Activated naive CD4-positive, alpha-beta T cell treated with anti-CD3 and anti-CD28 coated beads for 36 hours (primary cell): ENCODE results near the gene CTDSPL. TPM values are rescaled to one million over a fixed set of nuclear protein-coding genes. Genes with fewer than 3 reads are reported as not detected.

Experiments used
- CTCF ChIA-PET: fragments of 350-600 bp; sonication (Branson Sonifier 250); formaldehyde crosslinking; loops from one replicate; lab custom pipeline; 2021; ENCODE audit warnings: antibody characterized with exemption; lab: Charles Lee
- DNase-seq: peaks from one replicate; pipeline ENCODE4 v3.0.0-alpha.2; 2020
- H3K27ac Mint-ChIP-seq: one replicate; pipeline ENCODE4 v1.8.0; 2021; ENCODE audit warnings: mild to moderate bottlenecking, mixed read lengths
- H3K27me3 Mint-ChIP-seq: one replicate; pipeline ENCODE4 v1.8.0; 2021; ENCODE audit warnings: low read depth, mixed read lengths
- H3K36me3 Mint-ChIP-seq: one replicate; pipeline ENCODE4 v1.8.0; 2021; ENCODE audit warnings: low read depth, mixed read lengths
- H3K4me1 Mint-ChIP-seq: one replicate; pipeline ENCODE4 v1.8.0; 2021; ENCODE audit warnings: low read depth, mixed read lengths
- H3K4me3 Mint-ChIP-seq: one replicate; pipeline ENCODE4 v1.8.0; 2021; ENCODE audit warnings: mild to moderate bottlenecking, moderate library complexity, mixed read lengths
- H3K9me3 Mint-ChIP-seq: one replicate; pipeline ENCODE4 v1.8.0; 2021; ENCODE audit warnings: mixed read lengths
- intact Hi-C: fragments of 100-400 bp; cut with micrococcal nuclease; formaldehyde crosslinking; loops from one replicate; pipeline ENCODE4 v1.15.1; 2023
- total RNA-seq, 2 experiments: library from RNA; stranded (reverse); gene quantifications; one replicate each; pipeline ENCODE4 v1.2.3, GENCODE V29; 2021

Gene CTDSPL
- total RNA-seq, 2 experiments from 2014 or later, result 3.7 to 5.0 TPM

- Mint-ChIP-seq H3K4me1 (peaks cover 11% of the 10 kb centered on the region), H3K27me3 (no peaks in the 10 kb centered on the region), H3K27ac (no peak overlapping the region), H3K9me3 (no peaks in the 10 kb centered on the region), H3K36me3 (peaks cover 7% of the 10 kb centered on the region), H3K4me3 (no peak overlapping the region)
- CTCF ChIA-PET, result interaction anchor here (0.7 to 2.8 kb wide), 4 partner anchors 8 to 478 kb away, joined by 3 to 23 read pairs (median 5); no protein-coding TSS in a partner anchor
- DNase-seq, result no peak
- intact Hi-C loops, result no loop called here
Observed at GRCh38 chr3:38005076-38006020, 143.7 kb downstream of the CTDSPL start.

- H3K36me3 Mint-ChIP-seq, result peaks cover 7% of the 10 kb centered on the region
- intact Hi-C loops, result no loop called here
- H3K9me3 Mint-ChIP-seq, result no peaks in the 10 kb centered on the region
- H3K27me3 Mint-ChIP-seq, result no peaks in the 10 kb centered on the region
- H3K4me3 Mint-ChIP-seq, result no peak overlapping the region
- no peak overlapping the region for H3K27ac Mint-ChIP-seq
- DNase-seq, result no peak
- CTCF ChIA-PET, result interaction anchor here (1.5 kb wide), 1 partner anchor 32 kb away, joined by 7 read pairs; no protein-coding TSS in a partner anchor
- H3K4me1 Mint-ChIP-seq, result peaks cover 11% of the 10 kb centered on the region
Observed at GRCh38 chr3:38006031-38006430, 144.4 kb downstream of the CTDSPL start.

GRCh38 chr3:38006445-38006995, 144.8 kb downstream of the CTDSPL start:
- H3K4me3 Mint-ChIP-seq, result no peak overlapping the region
- CTCF ChIA-PET, result no interaction called here
- H3K36me3 Mint-ChIP-seq, result peaks cover 7% of the 10 kb centered on the region
- intact Hi-C loops, result no loop called here
- H3K27me3 Mint-ChIP-seq, result no peaks in the 10 kb centered on the region
- H3K27ac Mint-ChIP-seq, result no peak overlapping the region
- DNase-seq, result no peak
- H3K4me1 Mint-ChIP-seq, result peaks cover 11% of the 10 kb centered on the region
- H3K9me3 Mint-ChIP-seq, result no peaks in the 10 kb centered on the region

GRCh38 chr3:38007754-38008090, 146.0 kb downstream of the CTDSPL start:
- Mint-ChIP-seq H3K27ac (no peak overlapping the region), H3K4me1 (peaks cover 11% of the 10 kb centered on the region), H3K4me3 (no peak overlapping the region), H3K27me3 (no peaks in the 10 kb centered on the region), H3K36me3 (peaks cover 4% of the 10 kb centered on the region), H3K9me3 (no peaks in the 10 kb centered on the region)
- intact Hi-C loops, result no loop called here
- DNase-seq, result no peak
- CTCF ChIA-PET, result no interaction called here

- Mint-ChIP-seq H3K4me3 (no peak overlapping the region), H3K36me3 (peaks cover 2% of the 10 kb centered on the region), H3K27me3 (no peaks in the 10 kb centered on the region), H3K27ac (no peak overlapping the region), H3K4me1 (peaks cover 7% of the 10 kb centered on the region), H3K9me3 (no peaks in the 10 kb centered on the region)
- intact Hi-C loops, result no loop called here
- CTCF ChIA-PET, result interaction anchor here (1.2 kb wide), 1 partner anchor 12 kb away, joined by 3 read pairs; no protein-coding TSS in a partner anchor
- DNase-seq, result no peak
Observed at GRCh38 chr3:38008191-38008701, 146.6 kb downstream of the CTDSPL start.

GRCh38 chr3:38008971-38009580, 147.4 kb downstream of the CTDSPL start:
- Mint-ChIP-seq H3K4me1 (peaks cover 5% of the 10 kb centered on the region), H3K27me3 (no peaks in the 10 kb centered on the region), H3K27ac (peak overlapping the region; percentile 24), H3K36me3 (peaks cover 2% of the 10 kb centered on the region), H3K9me3 (no peaks in the 10 kb centered on the region), H3K4me3 (no peak overlapping the region)
- CTCF ChIA-PET, result interaction anchor here (1.0 to 1.2 kb wide), 2 partner anchors 11 to 27 kb away, joined by 3 read pairs; no protein-coding TSS in a partner anchor
- no peak for DNase-seq
- intact Hi-C loops, result no loop called here

- H3K9me3 Mint-ChIP-seq, result no peaks in the 10 kb centered on the region
- CTCF ChIA-PET, result interaction anchor here (1.0 kb wide), 1 partner anchor 28 kb away, joined by 3 read pairs; no protein-coding TSS in a partner anchor
- no peak overlapping the region for H3K4me3 Mint-ChIP-seq
- H3K27me3 Mint-ChIP-seq, result no peaks in the 10 kb centered on the region
- intact Hi-C loops, result no loop called here
- no peaks in the 10 kb centered on the region for H3K4me1 Mint-ChIP-seq
- peaks cover 1% of the 10 kb centered on the region for H3K36me3 Mint-ChIP-seq
- DNase-seq, result no peak
- H3K27ac Mint-ChIP-seq, result no peak overlapping the region
Observed at GRCh38 chr3:38009807-38010591, 148.3 kb downstream of the CTDSPL start.

- Mint-ChIP-seq H3K36me3 (peaks cover 6% of the 10 kb centered on the region), H3K9me3 (no peaks in the 10 kb centered on the region), H3K4me1 (no peaks in the 10 kb centered on the region), H3K27ac (no peak overlapping the region), H3K4me3 (no peak overlapping the region), H3K27me3 (no peaks in the 10 kb centered on the region)
- CTCF ChIA-PET, result no interaction called here
- no peak for DNase-seq
- intact Hi-C loops, result no loop called here
Observed at GRCh38 chr3:38011111-38011510, 149.4 kb downstream of the CTDSPL start.

- H3K27ac Mint-ChIP-seq, result no peak overlapping the region
- intact Hi-C loops, result no loop called here
- H3K27me3 Mint-ChIP-seq, result no peaks in the 10 kb centered on the region
- no peak overlapping the region for H3K4me3 Mint-ChIP-seq
- peaks cover 17% of the 10 kb centered on the region for H3K36me3 Mint-ChIP-seq
- peaks cover 6% of the 10 kb centered on the region for H3K9me3 Mint-ChIP-seq
- H3K4me1 Mint-ChIP-seq, result no peaks in the 10 kb centered on the region
- CTCF ChIA-PET, result no interaction called here
- no peak for DNase-seq
Observed at GRCh38 chr3:38015485-38015884, 153.8 kb downstream of the CTDSPL start.

GRCh38 chr3:38015984-38016383, 154.3 kb downstream of the CTDSPL start:
- no peak overlapping the region for H3K4me3 Mint-ChIP-seq
- peaks cover 17% of the 10 kb centered on the region for H3K36me3 Mint-ChIP-seq
- peaks cover 6% of the 10 kb centered on the region for H3K9me3 Mint-ChIP-seq
- CTCF ChIA-PET, result no interaction called here
- H3K27ac Mint-ChIP-seq, result no peak overlapping the region
- intact Hi-C loops, result no loop called here
- H3K4me1 Mint-ChIP-seq, result no peaks in the 10 kb centered on the region
- DNase-seq, result no peak
- H3K27me3 Mint-ChIP-seq, result no peaks in the 10 kb centered on the region

GRCh38 chr3:38016410-38016809, 154.7 kb downstream of the CTDSPL start:
- no peak overlapping the region for H3K4me3 Mint-ChIP-seq
- peaks cover 17% of the 10 kb centered on the region for H3K36me3 Mint-ChIP-seq
- CTCF ChIA-PET, result no interaction called here
- DNase-seq, result no peak
- H3K27me3 Mint-ChIP-seq, result no peaks in the 10 kb centered on the region
- H3K4me1 Mint-ChIP-seq, result no peaks in the 10 kb centered on the region
- peaks cover 6% of the 10 kb centered on the region for H3K9me3 Mint-ChIP-seq
- H3K27ac Mint-ChIP-seq, result no peak overlapping the region
- intact Hi-C loops, result no loop called here
